GM12801 (cell line): Measurements from ENCODE around the gene RHBDF2.

Experiments used
- TF ChIP-seq, protein P1 (sequence below): IDR thresholded peaks from one replicate; pipeline ENCODE4 v1.5.1; 2011; ENCODE audit warnings: control low read depth; ENCODE audit not compliant: insufficient read length; ENCODE audit errors: extremely low read depth

RHBDF2 gene

DNA sequence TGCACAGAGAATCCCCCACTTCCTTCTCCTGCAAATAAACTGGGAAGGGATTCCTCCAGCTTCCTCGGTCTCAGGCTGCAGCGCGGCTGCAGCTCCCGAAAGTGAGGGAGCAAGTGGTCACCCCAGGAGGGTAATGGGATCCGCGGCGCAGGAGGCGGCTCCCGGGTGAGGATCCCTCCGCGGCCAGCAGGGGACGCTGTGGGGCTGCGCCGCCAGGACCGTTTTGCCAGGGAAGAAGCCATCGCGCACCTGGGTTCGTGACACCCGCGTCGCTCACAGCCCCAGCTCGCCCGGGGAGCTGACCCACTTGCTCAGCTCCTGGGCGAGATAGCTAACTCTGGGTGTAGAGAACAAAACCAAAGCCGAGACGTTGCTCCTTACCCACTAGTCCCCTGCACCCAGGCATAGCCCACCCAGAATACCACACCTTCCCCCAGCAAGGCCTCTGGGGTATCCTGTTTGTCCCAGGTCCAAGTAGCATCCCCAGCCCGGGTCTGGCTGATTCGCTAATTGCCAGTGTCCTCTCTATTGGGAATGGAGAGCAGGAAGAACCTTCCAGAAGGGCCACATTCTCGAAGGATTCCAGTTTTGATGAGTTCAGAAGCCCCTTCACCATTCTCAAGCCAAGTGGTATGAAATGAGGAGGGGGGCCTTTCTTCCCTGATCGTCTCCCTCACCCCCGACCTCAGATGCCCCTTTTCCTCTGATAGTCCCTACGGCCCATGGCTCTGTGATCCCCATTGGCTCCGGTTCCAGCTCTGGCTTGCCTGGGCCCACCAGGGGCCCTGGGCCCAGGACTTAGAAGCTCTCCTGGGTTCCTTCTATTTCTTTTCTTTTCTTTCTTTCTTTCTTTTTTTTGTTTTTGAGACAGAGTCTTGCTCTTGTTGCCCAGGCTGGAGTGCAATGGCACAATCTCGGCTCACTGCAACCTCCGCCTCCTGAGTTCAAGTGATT, 22.1 kb upstream of the RHBDF2 start:
- TF ChIP-seq, protein P1, sequence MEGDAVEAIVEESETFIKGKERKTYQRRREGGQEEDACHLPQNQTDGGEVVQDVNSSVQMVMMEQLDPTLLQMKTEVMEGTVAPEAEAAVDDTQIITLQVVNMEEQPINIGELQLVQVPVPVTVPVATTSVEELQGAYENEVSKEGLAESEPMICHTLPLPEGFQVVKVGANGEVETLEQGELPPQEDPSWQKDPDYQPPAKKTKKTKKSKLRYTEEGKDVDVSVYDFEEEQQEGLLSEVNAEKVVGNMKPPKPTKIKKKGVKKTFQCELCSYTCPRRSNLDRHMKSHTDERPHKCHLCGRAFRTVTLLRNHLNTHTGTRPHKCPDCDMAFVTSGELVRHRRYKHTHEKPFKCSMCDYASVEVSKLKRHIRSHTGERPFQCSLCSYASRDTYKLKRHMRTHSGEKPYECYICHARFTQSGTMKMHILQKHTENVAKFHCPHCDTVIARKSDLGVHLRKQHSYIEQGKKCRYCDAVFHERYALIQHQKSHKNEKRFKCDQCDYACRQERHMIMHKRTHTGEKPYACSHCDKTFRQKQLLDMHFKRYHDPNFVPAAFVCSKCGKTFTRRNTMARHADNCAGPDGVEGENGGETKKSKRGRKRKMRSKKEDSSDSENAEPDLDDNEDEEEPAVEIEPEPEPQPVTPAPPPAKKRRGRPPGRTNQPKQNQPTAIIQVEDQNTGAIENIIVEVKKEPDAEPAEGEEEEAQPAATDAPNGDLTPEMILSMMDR: peak; percentile 8

DNA sequence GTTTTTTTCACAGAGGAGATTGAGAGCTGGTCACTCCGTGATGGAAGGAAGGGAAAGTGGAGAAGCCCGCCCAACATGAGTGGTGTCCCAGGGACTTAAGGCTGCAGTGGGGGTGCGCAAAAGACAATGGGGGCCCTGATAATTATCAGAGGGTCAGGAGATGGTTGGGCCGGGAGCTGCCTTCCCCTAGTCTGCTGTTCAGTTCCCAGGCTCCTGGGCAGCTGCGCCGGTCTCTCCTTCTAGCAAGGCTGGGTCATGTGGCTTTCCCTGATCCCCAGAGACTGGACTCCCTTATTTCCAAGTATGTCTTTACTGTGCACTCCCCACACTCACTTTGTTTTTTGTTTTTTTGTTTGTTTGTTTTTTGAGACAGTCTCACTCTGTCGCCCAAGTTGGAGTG, 20.0 kb upstream of the RHBDF2 start:
- TF ChIP-seq, protein P1: no peak

DNA sequence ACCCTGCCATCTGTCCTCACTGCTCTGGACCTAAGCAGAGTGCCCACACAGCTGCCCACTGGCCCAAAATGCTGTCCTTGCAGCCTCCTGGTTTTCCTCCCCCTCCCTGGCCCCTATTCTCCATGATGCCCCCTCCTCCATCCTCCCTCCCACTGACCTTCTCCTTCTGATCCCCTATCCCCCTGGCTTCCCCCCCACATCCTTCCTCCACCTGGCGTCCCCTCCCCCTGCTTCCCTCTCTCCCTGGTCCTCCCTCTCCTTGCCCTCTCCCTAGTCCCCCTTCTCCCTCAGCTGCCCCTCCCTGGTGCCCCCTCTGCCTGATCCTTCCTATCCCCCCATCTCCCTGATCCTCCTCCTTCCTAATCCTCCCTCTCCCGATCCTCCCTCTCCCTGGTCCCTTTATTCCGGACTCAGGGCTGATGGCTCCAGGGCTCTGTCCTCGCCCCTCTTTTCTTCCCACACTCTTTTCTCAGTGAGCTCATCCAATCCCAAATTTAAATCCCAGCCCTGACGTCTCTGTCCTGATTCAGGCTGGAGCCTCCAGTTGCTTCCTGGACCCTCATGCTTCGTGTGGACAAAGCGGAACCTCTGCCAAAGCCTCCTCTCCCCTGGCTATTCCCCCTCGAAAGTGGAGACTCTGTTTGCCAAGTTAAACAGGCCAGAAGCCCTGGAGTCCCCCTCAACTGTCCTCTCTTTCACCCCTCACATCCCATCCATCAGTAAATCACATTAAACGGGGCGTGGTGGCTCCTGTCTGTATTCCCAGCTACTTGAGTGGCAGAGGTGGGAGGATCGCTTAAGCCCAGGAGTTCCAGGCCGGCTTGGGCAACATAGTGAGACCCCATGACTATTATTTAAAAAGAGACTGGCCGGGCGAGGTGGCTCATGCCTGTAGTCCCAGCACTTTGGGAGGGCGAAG, 18.1 kb upstream of the RHBDF2 start:
- TF ChIP-seq, protein P1: no peak

DNA sequence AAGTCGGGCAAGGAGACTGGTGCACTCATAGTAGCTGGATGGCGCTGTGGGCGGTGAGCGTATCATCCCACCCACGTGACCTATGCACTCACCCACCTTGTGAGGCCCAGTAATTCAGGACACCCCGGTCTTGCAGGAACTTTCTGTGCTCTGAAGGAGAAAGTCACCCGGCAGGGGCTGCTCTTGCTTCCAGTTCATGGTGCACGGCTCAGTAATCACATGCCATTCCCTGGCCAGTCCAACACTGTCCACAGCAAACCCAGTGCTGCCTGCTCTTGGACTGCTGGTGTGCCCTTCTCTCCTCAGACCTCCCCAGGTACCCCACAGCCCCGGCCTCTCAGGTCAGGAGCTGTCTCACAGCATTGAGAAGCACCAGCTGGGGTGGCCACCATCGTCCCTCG, 16.4 kb upstream of the RHBDF2 start:
- TF ChIP-seq, protein P1: no peak

DNA sequence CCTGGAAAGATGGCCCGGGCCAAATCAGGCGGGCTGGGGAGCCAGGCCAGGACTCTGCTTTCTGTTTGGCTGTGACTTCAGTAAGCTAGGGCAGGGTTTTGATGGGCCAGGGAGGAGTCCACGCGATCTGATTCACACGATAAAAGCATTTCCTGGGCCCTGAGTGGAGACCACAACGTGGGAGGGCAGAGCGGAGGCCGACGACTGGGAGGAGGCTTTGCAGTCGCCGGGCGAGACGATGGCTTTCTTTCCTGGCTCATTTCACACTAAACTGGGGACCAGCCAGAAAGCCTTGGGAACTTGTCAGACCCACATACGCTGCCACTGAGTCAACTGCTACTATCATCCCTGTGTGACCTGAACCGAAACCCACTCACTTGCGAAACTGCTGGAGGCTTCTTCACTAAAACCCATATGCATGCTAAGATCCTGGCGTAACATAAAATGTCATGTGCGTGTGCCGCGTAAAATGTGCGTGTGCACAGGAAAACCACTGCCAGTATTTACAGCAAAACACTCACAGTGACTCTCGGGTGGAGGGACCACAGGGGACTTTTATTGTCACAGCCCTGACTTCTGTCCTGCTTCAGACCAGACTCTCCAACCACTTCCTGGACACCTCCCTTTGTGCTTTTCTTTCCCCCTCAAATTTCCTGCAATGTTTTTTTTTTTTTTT, 14.2 kb upstream of the RHBDF2 start:
- TF ChIP-seq, protein P1: no peak

DNA sequence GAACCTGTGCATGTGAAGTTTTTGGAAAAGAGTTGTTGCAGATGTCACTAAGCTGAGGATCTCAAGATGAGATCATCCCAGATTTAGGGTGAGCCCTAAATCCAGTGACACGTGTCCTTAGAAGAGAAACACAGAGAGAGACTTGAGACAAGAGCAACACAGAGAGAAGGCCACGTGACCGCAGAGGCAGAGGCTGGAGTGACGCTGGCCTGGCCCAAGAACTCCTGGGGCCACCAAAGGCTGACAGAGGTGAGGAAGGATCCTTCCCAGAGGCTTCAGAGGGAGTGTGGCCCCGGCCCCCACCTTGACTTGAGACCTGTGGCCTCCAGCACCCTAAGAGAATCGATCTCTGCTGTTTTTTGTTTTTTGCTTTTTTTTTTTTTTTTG, 12.1 kb upstream of the RHBDF2 start:
- TF ChIP-seq, protein P1: no peak
